Fibroblast of pulmonary artery (primary cell): ENCODE results near the gene PYGB.

Source experiments
- DNase-seq: peaks from one replicate; pipeline ENCODE4 v3.0.0-alpha.2; 2010; ENCODE audit warnings: low read depth
- H3K4me3 ChIP-seq: replicated peaks from 2 replicates; pipeline ENCODE4 v1.5.1; 2011; ENCODE audit warnings: low read depth, mild to moderate bottlenecking, control low read depth, low read length, moderate library complexity
- CTCF ChIP-seq: IDR thresholded peaks from 2 replicates; pipeline ENCODE4 v1.5.1; 2011; ENCODE audit warnings: mild to moderate bottlenecking, control low read depth, low read length, inconsistent platforms; ENCODE audit errors: missing control alignments

Gene PYGB

GRCh38 chr20:25287631-25288290 is 39.9 kb downstream of the PYGB start:
- TF ChIP-seq CTCF = no peak
- DNase-seq = no peak
- H3K4me3 ChIP-seq = no peak overlapping the region

GRCh38 chr20:25288291-25289181 is 40.7 kb downstream of the PYGB start:
- no peak for DNase-seq
- TF ChIP-seq CTCF = no peak
- no peak overlapping the region for H3K4me3 ChIP-seq

GRCh38 chr20:25289886-25290597 is 42.2 kb downstream of the PYGB start:
- TF ChIP-seq CTCF = no peak
- DNase-seq = no peak
- no peak overlapping the region for H3K4me3 ChIP-seq

GRCh38 chr20:25290646-25291431 is 43.0 kb downstream of the PYGB start:
- TF ChIP-seq CTCF = no peak
- no peak for DNase-seq
- no peak overlapping the region for H3K4me3 ChIP-seq

- DNase-seq = no peak
- no peak overlapping the region for H3K4me3 ChIP-seq
- TF ChIP-seq CTCF = no peak
Observed at GRCh38 chr20:25291432-25292133, 43.7 kb downstream of the PYGB start.
